Duodenal mucosa (tissue), 2 donors: ENCODE results near the gene GFOD1.
A peak's percentile ranks its signal among the peaks of the same experiment; 100 is the strongest.

Source experiments
- H3K27ac ChIP-seq: one replicate; pipeline ENCODE4 v1.7.0; 2013; ENCODE audit warnings: low read depth, low read length
- H3K27me3 ChIP-seq, 2 donors: one replicate each; pipeline ENCODE4 v1.7.0; 2013; ENCODE audit warnings: low read length in 2 of 2, control low read depth in 1 of 2; ENCODE audit not compliant: insufficient read depth in 2 of 2, control insufficient read depth in 1 of 2
- H3K36me3 ChIP-seq, 2 donors: one replicate each; pipeline ENCODE4 v1.7.0; 2013; ENCODE audit warnings: low read length in 2 of 2, control low read depth in 1 of 2; ENCODE audit not compliant: insufficient read depth in 2 of 2, control insufficient read depth in 1 of 2
- H3K4me1 ChIP-seq, 2 donors: one replicate each; pipeline ENCODE4 v1.7.0; 2013; ENCODE audit warnings: low read length in 2 of 2, control low read depth in 1 of 2; ENCODE audit not compliant: insufficient read depth in 2 of 2, control insufficient read depth in 1 of 2
- H3K4me3 ChIP-seq, 2 donors: one replicate each; pipeline ENCODE4 v1.7.0; 2013; ENCODE audit warnings: low read length in 2 of 2, low read depth in 1 of 2
- H3K9ac ChIP-seq, 2 donors: one replicate each; pipeline ENCODE4 v1.7.0; 2013; ENCODE audit warnings: low read length in 2 of 2, low read depth in 1 of 2
- H3K9me3 ChIP-seq, 2 donors: one replicate each; pipeline ENCODE4 v1.7.0; 2013; ENCODE audit warnings: low read length in 2 of 2, control low read depth in 1 of 2; ENCODE audit not compliant: control insufficient read depth in 1 of 2

GFOD1 gene

DNA sequence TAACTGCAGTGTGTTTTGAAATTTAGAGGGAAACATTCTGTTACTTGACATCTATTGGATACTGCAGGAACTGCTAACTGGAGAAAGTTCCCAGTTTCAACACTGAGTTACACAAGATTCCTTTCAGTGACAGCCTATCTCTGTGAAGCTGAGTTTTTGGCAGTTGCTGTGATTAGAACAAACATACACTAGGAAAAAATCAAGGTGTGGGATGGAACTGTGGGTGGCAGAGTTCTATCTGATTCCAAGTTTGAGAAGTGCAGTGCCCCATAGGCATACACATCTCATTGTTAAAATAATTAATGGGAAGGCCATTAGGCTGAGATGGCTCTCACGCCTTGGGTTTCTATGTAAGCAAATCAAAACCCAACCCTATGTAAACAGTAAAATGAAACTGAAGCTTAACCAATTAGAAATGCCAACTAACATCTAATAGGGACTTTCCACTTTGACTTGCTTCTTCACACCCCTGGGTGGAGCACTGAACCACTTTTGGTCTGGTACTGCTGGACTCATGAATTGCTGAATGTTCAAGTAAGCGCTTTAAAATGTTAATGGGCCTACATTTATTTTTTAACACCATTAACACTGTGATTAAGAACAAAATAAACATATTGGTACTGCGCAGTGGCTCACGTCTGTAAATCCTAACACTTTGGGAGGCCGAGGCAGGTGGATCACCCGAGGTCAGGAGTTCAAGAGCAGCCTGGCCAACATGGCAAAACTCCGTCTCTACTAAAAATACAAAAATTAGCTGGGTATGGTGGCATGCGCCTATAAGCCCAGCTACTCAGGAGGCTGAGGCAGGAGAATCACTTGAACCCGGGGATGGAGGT, 103.9 kb downstream of the GFOD1 start:
- no peaks in the 10 kb centered on the region for H3K27me3 ChIP-seq
- no peak overlapping the region for H3K9ac ChIP-seq
- no peaks in the 10 kb centered on the region for H3K36me3 ChIP-seq
- H3K4me1 ChIP-seq: peaks cover 40 to 51% of the 10 kb centered on the region in 2 donors
- peak overlapping the region; percentile 13 for H3K27ac ChIP-seq
- H3K9me3 ChIP-seq: no peaks in the 10 kb centered on the region
- no peak overlapping the region for H3K4me3 ChIP-seq

DNA sequence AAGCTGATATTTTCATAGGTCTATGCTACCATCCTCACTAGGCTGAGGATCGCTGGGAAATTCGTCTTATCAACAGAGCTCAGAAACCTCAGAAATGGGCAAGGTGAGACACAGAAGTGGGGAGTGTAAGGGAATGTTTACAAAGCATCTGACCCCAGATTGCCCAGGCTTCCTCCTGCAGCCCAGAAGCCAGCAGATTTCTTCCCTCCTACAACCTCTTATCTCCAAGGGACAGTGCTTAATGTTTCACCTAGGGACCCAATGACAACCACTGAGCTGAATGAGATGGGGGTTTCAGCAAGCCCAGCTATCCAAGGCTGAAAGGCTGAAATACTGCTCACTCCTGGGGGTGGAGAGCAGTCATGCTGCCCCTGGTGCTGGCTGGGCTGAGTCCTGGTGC, 106.6 kb downstream of the GFOD1 start:
- H3K9ac ChIP-seq: no peak overlapping the region
- H3K9me3 ChIP-seq: no peaks in the 10 kb centered on the region
- peaks cover 44 to 59% of the 10 kb centered on the region in 2 donors for H3K4me1 ChIP-seq
- H3K27ac ChIP-seq: no peak overlapping the region
- H3K27me3 ChIP-seq: no peaks in the 10 kb centered on the region
- no peak overlapping the region for H3K4me3 ChIP-seq
- H3K36me3 ChIP-seq: no peaks in the 10 kb centered on the region

GRCh38 chr6:13378669-13379590, 108.5 kb downstream of the GFOD1 start:
- Histone ChIP-seq H3K9me3 (no peaks in the 10 kb centered on the region), H3K4me3 (no peak overlapping the region), H3K27ac (no peak overlapping the region), H3K36me3 (no peaks in the 10 kb centered on the region), H3K9ac (no peak overlapping the region), H3K27me3 (no peaks in the 10 kb centered on the region), H3K4me1 (peaks cover 33 to 52% of the 10 kb centered on the region in 2 donors)

DNA sequence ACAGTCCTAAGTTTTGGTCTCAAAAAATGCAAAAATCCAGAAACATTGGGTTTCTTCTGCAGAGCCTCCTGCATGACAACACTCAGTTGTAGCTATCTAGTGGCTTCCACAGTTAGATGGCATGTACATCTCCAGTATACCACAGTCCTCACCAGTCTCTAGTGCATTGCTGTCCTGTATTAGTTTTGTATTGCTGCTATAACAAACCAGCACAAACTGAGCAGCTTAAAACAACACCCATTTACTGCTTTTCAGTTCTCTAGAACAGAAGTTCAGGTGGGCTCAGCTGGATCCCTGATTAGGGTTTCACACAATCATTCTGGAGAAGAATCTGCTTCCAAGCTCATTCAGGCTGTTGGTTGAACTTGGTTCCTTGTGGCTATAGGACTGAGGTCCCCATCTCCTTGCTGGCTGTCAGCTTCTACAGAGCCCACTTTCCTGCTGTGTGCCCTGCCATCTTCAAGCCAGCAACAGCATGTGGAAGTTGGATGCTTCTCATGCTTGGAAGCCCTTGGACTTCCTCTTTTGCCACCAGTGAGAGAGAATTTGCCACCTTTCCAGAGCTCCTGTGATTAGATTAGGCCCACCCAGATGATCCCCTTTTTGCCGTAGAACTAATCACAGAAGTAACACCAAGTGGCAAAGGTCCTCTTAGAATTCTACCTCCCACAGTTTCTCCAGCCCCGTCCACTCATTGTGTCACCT, 110.2 kb downstream of the GFOD1 start:
- H3K9me3 ChIP-seq: no peaks in the 10 kb centered on the region
- no peak overlapping the region for H3K4me3 ChIP-seq
- no peak overlapping the region for H3K27ac ChIP-seq
- H3K4me1 ChIP-seq: peaks cover 23 to 41% of the 10 kb centered on the region in 2 donors
- no peaks in the 10 kb centered on the region for H3K27me3 ChIP-seq
- H3K36me3 ChIP-seq: no peaks in the 10 kb centered on the region
- H3K9ac ChIP-seq: no peak overlapping the region

DNA sequence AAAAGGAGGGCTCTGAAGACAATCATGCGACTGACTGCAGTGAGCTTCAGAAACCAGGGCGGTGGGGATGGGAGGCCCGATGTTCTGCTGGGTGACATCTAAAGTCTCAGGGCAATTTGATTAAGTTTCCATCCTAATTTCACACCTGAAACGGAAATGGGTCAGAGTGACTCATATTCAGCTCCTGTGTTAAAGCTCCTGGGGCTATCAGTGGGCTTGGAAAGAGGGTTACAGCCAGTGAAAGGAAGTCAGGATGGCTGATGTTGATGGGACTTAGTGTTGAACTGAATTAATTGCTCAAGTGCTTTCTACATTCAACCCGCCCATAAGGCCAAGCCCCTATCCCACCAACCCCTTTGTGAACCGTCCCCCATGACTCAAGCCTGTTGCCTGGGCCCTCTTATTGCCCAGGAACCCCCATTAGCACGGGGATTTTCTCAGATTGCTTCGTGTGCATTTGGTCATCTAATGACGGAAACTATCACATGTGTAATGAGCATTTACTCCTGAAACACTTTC, 112.0 kb downstream of the GFOD1 start:
- H3K9me3 ChIP-seq: no peaks in the 10 kb centered on the region
- H3K4me3 ChIP-seq: no peak overlapping the region
- no peaks in the 10 kb centered on the region for H3K27me3 ChIP-seq
- no peaks in the 10 kb centered on the region for H3K36me3 ChIP-seq
- H3K4me1 ChIP-seq: peaks cover 22 to 25% of the 10 kb centered on the region in 2 donors
- H3K27ac ChIP-seq: no peak overlapping the region
- H3K9ac ChIP-seq: no peak overlapping the region

GRCh38 chr6:13373919-13374318, 113.5 kb downstream of the GFOD1 start:
- Histone ChIP-seq H3K9me3 (no peaks in the 10 kb centered on the region), H3K27ac (no peak overlapping the region), H3K9ac (no peak overlapping the region), H3K4me3 (no peak overlapping the region), H3K27me3 (no peaks in the 10 kb centered on the region), H3K4me1 (peaks cover 8 to 11% of the 10 kb centered on the region in 2 donors), H3K36me3 (no peaks in the 10 kb centered on the region)

DNA sequence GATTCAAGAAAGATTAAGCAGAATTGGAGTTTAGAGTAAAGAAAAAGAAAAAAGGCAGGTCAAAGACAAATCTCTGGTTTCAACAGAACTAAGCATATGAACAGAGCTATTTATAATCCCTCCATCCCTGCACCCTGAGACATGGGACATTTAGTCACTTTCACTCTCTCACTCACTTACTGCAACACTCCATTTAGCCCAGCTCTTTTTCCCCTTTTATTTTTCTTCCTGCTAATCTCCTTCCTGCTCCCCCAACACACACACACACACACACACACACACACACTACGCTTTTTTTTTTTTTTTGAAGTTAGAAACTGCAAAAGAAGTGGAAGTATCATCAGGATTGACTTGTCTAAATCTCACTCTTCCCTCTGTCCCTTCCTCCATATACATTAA, 113.9 kb downstream of the GFOD1 start:
- Histone ChIP-seq H3K36me3 (no peaks in the 10 kb centered on the region), H3K27me3 (no peaks in the 10 kb centered on the region), H3K4me1 (peaks cover 3 to 8% of the 10 kb centered on the region in 2 donors), H3K9me3 (no peaks in the 10 kb centered on the region), H3K4me3 (no peak overlapping the region), H3K27ac (no peak overlapping the region), H3K9ac (no peak overlapping the region)

DNA sequence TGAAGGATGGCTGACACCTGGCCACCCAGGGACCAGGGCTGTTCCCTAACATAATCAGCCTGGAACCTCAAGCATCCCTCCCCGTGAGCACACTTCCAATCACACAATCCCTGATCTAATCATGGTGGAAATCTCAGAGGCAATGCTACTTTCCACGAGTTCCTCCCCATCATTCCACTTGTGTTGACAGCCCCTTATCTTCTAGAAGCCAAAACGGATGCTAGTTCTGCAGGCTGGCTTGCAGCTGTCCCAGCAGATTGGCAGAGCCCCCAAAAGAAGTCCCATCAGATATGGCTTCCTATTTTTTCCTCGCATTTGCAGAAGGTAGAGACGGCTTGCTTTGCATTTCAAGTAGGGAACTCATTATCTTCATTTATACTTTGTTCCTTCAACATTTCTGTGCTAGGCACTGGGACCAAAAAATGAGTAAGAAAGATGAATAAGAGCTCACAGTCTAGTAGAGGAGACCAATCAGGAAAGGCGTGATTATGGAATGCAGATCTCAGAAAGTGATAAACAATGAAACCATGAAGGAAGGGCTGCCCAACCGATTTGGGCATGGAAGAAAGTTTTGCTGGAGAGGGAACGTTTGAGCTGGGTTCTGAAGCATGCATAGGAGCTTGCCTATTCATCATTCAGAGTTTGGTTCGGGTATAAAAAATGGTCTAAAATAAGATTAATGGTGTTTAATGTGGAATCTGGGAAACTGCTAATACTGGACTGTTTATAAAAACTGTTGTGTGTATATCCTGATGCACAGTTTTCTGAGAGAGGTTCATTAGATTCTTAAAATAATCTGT, 114.5 kb downstream of the GFOD1 start:
- H3K4me3 ChIP-seq: no peak overlapping the region
- H3K27me3 ChIP-seq: no peaks in the 10 kb centered on the region
- no peaks in the 10 kb centered on the region for H3K9me3 ChIP-seq
- H3K36me3 ChIP-seq: no peaks in the 10 kb centered on the region
- H3K9ac ChIP-seq: no peak overlapping the region
- no peak overlapping the region for H3K27ac ChIP-seq
- H3K4me1 ChIP-seq: peaks cover 0 to 2% of the 10 kb centered on the region in 2 donors

GRCh38 chr6:13372076-13372475, 115.3 kb downstream of the GFOD1 start:
- H3K27ac ChIP-seq: no peak overlapping the region
- H3K9ac ChIP-seq: no peak overlapping the region
- no peak overlapping the region for H3K4me3 ChIP-seq
- no peaks in the 10 kb centered on the region for H3K27me3 ChIP-seq
- no peaks in the 10 kb centered on the region for H3K9me3 ChIP-seq
- H3K36me3 ChIP-seq: no peaks in the 10 kb centered on the region
- H3K4me1 ChIP-seq: no peaks in the 10 kb centered on the region
